IMR-90 (cell line): Measurements from ENCODE around the gene SYNE3. TPM values are rescaled to one million over a fixed set of nuclear protein-coding genes. Genes with fewer than 3 reads are reported as not detected.

Experiments used
- ATAC-seq: fragments of 200-7000 bp; cut with Tn5 transposase; 2 replicates; pipeline ENCODE4 v1.9.1; 2020; ENCODE audit warnings: low read depth, mild to moderate bottlenecking, moderate library complexity
- BruUV-seq: library from RNA; stranded (reverse); fragments of 400-500 nt; replicated peaks from 2 replicates; lab custom pipeline; 2021; lab: Mats Ljungman, UMichigan
- CTCF ChIA-PET: fragments of 300-600 bp; formaldehyde crosslinking; extraction: SDS; loops from one replicate; lab custom pipeline; 2021; ENCODE audit warnings: antibody characterized with exemption; lab: Yijun Ruan, JAX
- POLR2A ChIA-PET: fragments of 300-600 bp; sonication (Branson Sonifier 250); formaldehyde crosslinking; loops from one replicate; lab custom pipeline; 2022; ENCODE audit warnings: antibody characterized with exemption; ENCODE audit not compliant: unreplicated experiment; lab: Charles Lee
- DNase-seq: peaks from one replicate; pipeline ENCODE4 v3.0.0; 2013
- H2AFZ ChIP-seq: replicated peaks from 2 replicates; pipeline ENCODE3; 2013; ENCODE audit warnings: low read length, mild to moderate bottlenecking; ENCODE audit not compliant: poor library complexity
- H2AK5ac ChIP-seq: 2 replicates; pipeline ENCODE4 v1.6.1; 2013; ENCODE audit warnings: low read depth, low read length, inconsistent platforms
- H2AK9ac ChIP-seq: replicated peaks from 2 replicates; pipeline ENCODE3; 2013; ENCODE audit warnings: mild to moderate bottlenecking, low read depth, low read length, moderate library complexity; ENCODE audit not compliant: poor library complexity
- H2BK120ac ChIP-seq: 2 replicates; pipeline ENCODE4 v1.6.1; 2013; ENCODE audit warnings: low read depth, low read length, inconsistent platforms
- H2BK15ac ChIP-seq: 3 replicates; pipeline ENCODE4 v1.6.1; 2013; ENCODE audit warnings: low read depth, low read length, inconsistent platforms
- H2BK20ac ChIP-seq: 2 replicates; pipeline ENCODE4 v1.6.1; 2013; ENCODE audit warnings: low read depth, mild to moderate bottlenecking, inconsistent platforms, low read length, moderate library complexity
- H2BK5ac ChIP-seq: 2 replicates; pipeline ENCODE4 v1.6.1; 2013; ENCODE audit warnings: mild to moderate bottlenecking, low read depth, low read length, inconsistent platforms; ENCODE audit not compliant: poor library complexity, severe bottlenecking
- H3K14ac ChIP-seq: replicated peaks from 2 replicates; pipeline ENCODE4 v1.6.1; 2013; ENCODE audit warnings: low read depth, low read length, inconsistent platforms
- H3K18ac ChIP-seq: 2 replicates; pipeline ENCODE4 v1.6.1; 2013; ENCODE audit warnings: low read depth, low read length, control low read depth
- H3K23ac ChIP-seq: 2 replicates; pipeline ENCODE4 v1.6.1; 2013; ENCODE audit warnings: low read depth, low read length, inconsistent platforms
- H3K27ac ChIP-seq: 2 replicates; pipeline ENCODE4 v1.5.1; 2013; ENCODE audit warnings: mild to moderate bottlenecking, control low read depth, low read length; ENCODE audit not compliant: insufficient read depth
- H3K27me3 ChIP-seq: 2 replicates; pipeline ENCODE4 v1.6.1; 2013; ENCODE audit warnings: low read length; ENCODE audit not compliant: control insufficient read depth, insufficient read depth
- H3K36me3 ChIP-seq: 2 replicates; pipeline ENCODE4 v1.6.1; 2013; ENCODE audit warnings: low read length, mixed read lengths; ENCODE audit not compliant: control insufficient read depth, insufficient read depth
- H3K4ac ChIP-seq: 2 replicates; pipeline ENCODE4 v1.6.1; 2013; ENCODE audit warnings: low read depth, low read length, inconsistent platforms
- H3K4me1 ChIP-seq: 2 replicates; pipeline ENCODE4 v1.6.1; 2013; ENCODE audit warnings: low read length, mixed read lengths; ENCODE audit not compliant: control insufficient read depth, insufficient read depth
- H3K4me2 ChIP-seq: 2 replicates; pipeline ENCODE4 v1.6.1; 2013; ENCODE audit warnings: low read depth, mild to moderate bottlenecking, control low read depth, low read length, moderate library complexity
- H3K4me3 ChIP-seq: 2 replicates; pipeline ENCODE4 v1.5.1; 2013; ENCODE audit warnings: low read depth, mild to moderate bottlenecking, control low read depth, low read length, moderate library complexity; ENCODE audit not compliant: insufficient read depth
- H3K56ac ChIP-seq: 2 replicates; pipeline ENCODE4 v1.6.1; 2013; ENCODE audit warnings: low read length, inconsistent platforms; ENCODE audit not compliant: insufficient read depth; ENCODE audit errors: extremely low read depth
- H3K79me1 ChIP-seq, 2 experiments: 2 replicates each; pipeline ENCODE4 v1.6.1; 2013; ENCODE audit warnings: low read length in 2 of 2, inconsistent platforms in 1 of 2, low read depth in 1 of 2
- H3K9ac ChIP-seq: 2 replicates; pipeline ENCODE4 v1.6.1; 2013; ENCODE audit warnings: low read depth, low read length, control low read depth
- H3K9me1 ChIP-seq: 2 replicates; pipeline ENCODE4 v1.6.1; 2013; ENCODE audit warnings: low read length, inconsistent platforms; ENCODE audit not compliant: insufficient read depth
- H3K9me3 ChIP-seq: 2 replicates; pipeline ENCODE4 v1.6.1; 2013; ENCODE audit warnings: low read length; ENCODE audit not compliant: control insufficient read depth, insufficient read depth
- H4K20me1 ChIP-seq: 2 replicates; pipeline ENCODE4 v1.6.1; 2013; ENCODE audit warnings: low read length, inconsistent platforms; ENCODE audit not compliant: insufficient read depth
- H4K5ac ChIP-seq: 2 replicates; pipeline ENCODE4 v1.6.1; 2013; ENCODE audit warnings: mild to moderate bottlenecking, low read depth, low read length, control low read depth
- H4K8ac ChIP-seq, 2 experiments: 2 replicates each; pipeline ENCODE4 v1.6.1; 2013; ENCODE audit warnings: low read depth in 2 of 2, low read length in 2 of 2, control low read depth in 1 of 2, inconsistent platforms in 1 of 2
- H4K91ac ChIP-seq: 2 replicates; pipeline ENCODE4 v1.6.1; 2013; ENCODE audit warnings: low read depth, low read length, inconsistent platforms; ENCODE audit not compliant: insufficient read depth
- BHLHE40 ChIP-seq: fragments of 150-350 bp; IDR thresholded peaks from 2 replicates; pipeline ENCODE4 v1.6.1; 2016; ENCODE audit warnings: mild to moderate bottlenecking, low read depth, low read length
- CEBPB ChIP-seq: IDR thresholded peaks from 2 replicates; pipeline ENCODE4 v1.6.1; 2012; ENCODE audit warnings: low read depth, low read length, improper control_type of control experiment
- CHD1 ChIP-seq: IDR thresholded peaks from 2 replicates; pipeline ENCODE4 v1.6.1; 2012; ENCODE audit warnings: low read depth, low read length, improper control_type of control experiment
- FOS ChIP-seq: fragments of 150-350 bp; IDR thresholded peaks from 2 replicates; pipeline ENCODE4 v1.6.1; 2016; ENCODE audit warnings: low read depth, low read length
- MAFK ChIP-seq: IDR thresholded peaks from 2 replicates; pipeline ENCODE4 v1.6.1; 2012; ENCODE audit warnings: low read depth, low read length, improper control_type of control experiment
- MAZ ChIP-seq: IDR thresholded peaks from 2 replicates; pipeline ENCODE4 v1.6.1; 2012; ENCODE audit warnings: low read depth, mild to moderate bottlenecking, low read length, improper control_type of control experiment, moderate library complexity, borderline replicate concordance
- MXI1 ChIP-seq: IDR thresholded peaks from 2 replicates; pipeline ENCODE4 v1.6.1; 2012; ENCODE audit warnings: low read depth, mild to moderate bottlenecking, low read length, moderate library complexity, borderline replicate concordance
- NFE2L2 ChIP-seq: fragments of 150-350 bp; IDR thresholded peaks from 2 replicates; pipeline ENCODE4 v1.6.1; 2016; ENCODE audit warnings: low read depth, mild to moderate bottlenecking, low read length
- POLR2A ChIP-seq: IDR thresholded peaks from 2 replicates; pipeline ENCODE4 v1.6.1; 2012; ENCODE audit warnings: mild to moderate bottlenecking, low read depth, low read length
- RAD21 ChIP-seq: IDR thresholded peaks from 2 replicates; pipeline ENCODE4 v1.6.1; 2012; ENCODE audit warnings: low read length, improper control_type of control experiment
- RCOR1 ChIP-seq: IDR thresholded peaks from 2 replicates; pipeline ENCODE4 v1.6.1; 2012; ENCODE audit warnings: mild to moderate bottlenecking, low read length, improper control_type of control experiment; ENCODE audit not compliant: insufficient replicate concordance
- RFX5 ChIP-seq: IDR thresholded peaks from 2 replicates; pipeline ENCODE4 v1.8.0; 2012; ENCODE audit warnings: low read depth, mild to moderate bottlenecking, low read length, moderate library complexity
- SMC3 ChIP-seq: fragments of 150-350 bp; IDR thresholded peaks from 2 replicates; pipeline ENCODE4 v1.6.1; 2016; ENCODE audit warnings: low read depth, mild to moderate bottlenecking, antibody characterized with exemption, low read length, moderate library complexity
- WGBS, 2 experiments: methylation state at CpG; one replicate each; pipeline versions ENCODE4 v1.1.5 to v1.1.7; 2013; ENCODE audit warnings: missing lambda C conversion rate in 2 of 2; ENCODE audit not compliant: insufficient read length in 1 of 2; ENCODE audit errors: extremely low coverage in 2 of 2; 5-methylcytosine and 5-hydroxymethylcytosine counted together
- dilution Hi-C: fragments of 300-500 bp; cut with HindIII; formaldehyde crosslinking; loops from one replicate; pipeline ENCODE4 v1.14.3; 2018; ENCODE audit warnings: low sequenced_read_pairs; ENCODE audit not compliant: unreplicated experiment
- in situ Hi-C: fragments of 300-500 bp; cut with MboI; formaldehyde crosslinking; loops from 3 replicates; pipeline ENCODE4 v1.14.3; 2019; ENCODE audit warnings: low sequenced_read_pairs, inconsistent platforms, mixed read lengths
- intact Hi-C: fragments of 100-400 bp; cut with micrococcal nuclease; formaldehyde crosslinking; loops from 2 replicates; pipeline ENCODE4 v1.10.0; 2022
- polyA plus RNA-seq, 3 experiments: library from polyadenylated mRNA; depleted of rRNA; stranded (reverse); fragments of >200 nt; gene quantifications; 2 replicates each; pipeline ENCODE4 v1.2.3, GENCODE V29; 2012; ENCODE audit warnings: low replicate concordance in 1 of 3
- total RNA-seq: library from RNA; depleted of rRNA; stranded (reverse); fragments of >200 nt; gene quantifications from 2 replicates; pipeline ENCODE4 v1.2.3, GENCODE V29; 2012
- TF ChIP-seq, protein P1 (sequence below): fragments of 150-350 bp; IDR thresholded peaks from 2 replicates; pipeline ENCODE4 v1.6.1; 2016; ENCODE audit warnings: low read depth, mild to moderate bottlenecking, low read length, moderate library complexity, borderline replicate concordance
- TF ChIP-seq, protein P2 (sequence below): fragments of 150-350 bp; IDR thresholded peaks from 2 replicates; pipeline ENCODE4 v1.6.1; 2017; ENCODE audit warnings: mild to moderate bottlenecking, antibody characterized with exemption, low read length, low read depth
- TF ChIP-seq, protein P3 (sequence below): conservative IDR thresholded peaks from 2 replicates; pipeline ENCODE4 v1.5.1; 2012; ENCODE audit warnings: mild to moderate bottlenecking, low read depth, low read length, improper control_type of control experiment

The SYNE3 gene
- total and polyA plus RNA-seq, 2 of the 4 experiments (the other 2 are of a cell fraction) = 2.9 to 5.0 TPM

DNA sequence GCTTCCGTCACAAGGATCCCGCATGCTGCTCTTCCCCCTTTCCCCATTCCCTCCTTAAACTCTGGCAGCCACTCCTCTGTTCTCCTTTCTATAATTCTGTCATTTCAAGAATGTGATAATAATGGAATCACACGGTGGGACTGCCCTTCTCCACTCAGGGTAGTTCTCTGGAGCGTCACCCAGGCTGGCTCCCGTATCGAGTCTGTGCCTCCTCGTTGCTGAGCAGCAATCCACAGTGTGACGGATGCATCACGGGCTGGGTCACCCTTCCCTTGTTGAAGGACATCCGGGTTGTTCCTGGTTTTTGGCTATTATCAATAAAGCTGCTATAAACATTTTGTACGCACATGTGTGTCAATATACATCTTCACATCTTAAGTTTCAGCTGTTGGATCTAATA lies 5.7 kb upstream of the SYNE3 start:
- ATAC-seq (no peak), DNase-seq (no peak)
- Histone ChIP-seq H2BK20ac (peak overlapping the region; percentile 79), H2AK5ac (peak overlapping the region; percentile 74), H2AK9ac (peak overlapping the region; percentile 63), H3K56ac (no peak overlapping the region), H4K5ac (no peak overlapping the region), H3K9me3 (no peaks in the 10 kb centered on the region), H4K20me1 (no peaks in the 10 kb centered on the region), H2BK5ac (peak overlapping the region; percentile 30), H3K79me1 (peaks cover 6 to 52% of the 10 kb centered on the region in 2 experiments; a peak in 2 of 4 replicates), H3K4me3 (no peak overlapping the region), H3K9me1 (peaks cover 43% of the 10 kb centered on the region), H3K27me3 (no peaks in the 10 kb centered on the region), H3K4ac (peak overlapping the region; percentile 38), H2BK120ac (peak overlapping the region; percentile 98), H3K4me2 (no peak overlapping the region), H3K23ac (peak overlapping the region; percentile 40; the same call in 1 of the 2 replicates), H3K27ac (no peak overlapping the region), H4K91ac (peak overlapping the region; percentile 73), H2AFZ (no peak overlapping the region), H4K8ac (peak overlapping the region in 1 of 2 experiments; percentile 26; a peak in 1 of 4 replicates), H3K14ac (0 out of 2 replicates have a peak overlapping the region, but pooled peaks have one; percentile 85), H3K4me1 (peaks cover 49% of the 10 kb centered on the region), H3K9ac (no peak overlapping the region), H2BK15ac (peak overlapping the region; percentile 91; the same call in 2 of the 3 replicates), H3K18ac (no peak overlapping the region), H3K36me3 (no peaks in the 10 kb centered on the region)
- in situ Hi-C loops = loop anchor here (25.0 kb wide), 1 partner anchor 385 kb away; no protein-coding TSS in a partner anchor
- CTCF ChIA-PET = no interaction called here
- WGBS, 2 experiments = 60% methylated on average over 1 of the region's 11 CpGs; no CpG with 5 or more reads in 1 of the 2 experiments
- dilution Hi-C loops = no loop called here
- TF ChIP-seq CHD1 (no peak), FOS (no peak), MAFK (no peak), SMC3 (no peak), BHLHE40 (no peak), RCOR1 (no peak), NFE2L2 (no peak), CEBPB (no peak), MXI1 (no peak), POLR2A (no peak), MAZ (no peak), RFX5 (no peak), RAD21 (no peak)
- TF ChIP-seq, protein P1, sequence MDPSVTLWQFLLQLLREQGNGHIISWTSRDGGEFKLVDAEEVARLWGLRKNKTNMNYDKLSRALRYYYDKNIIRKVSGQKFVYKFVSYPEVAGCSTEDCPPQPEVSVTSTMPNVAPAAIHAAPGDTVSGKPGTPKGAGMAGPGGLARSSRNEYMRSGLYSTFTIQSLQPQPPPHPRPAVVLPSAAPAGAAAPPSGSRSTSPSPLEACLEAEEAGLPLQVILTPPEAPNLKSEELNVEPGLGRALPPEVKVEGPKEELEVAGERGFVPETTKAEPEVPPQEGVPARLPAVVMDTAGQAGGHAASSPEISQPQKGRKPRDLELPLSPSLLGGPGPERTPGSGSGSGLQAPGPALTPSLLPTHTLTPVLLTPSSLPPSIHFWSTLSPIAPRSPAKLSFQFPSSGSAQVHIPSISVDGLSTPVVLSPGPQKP = no peak
- TF ChIP-seq, protein P2, sequence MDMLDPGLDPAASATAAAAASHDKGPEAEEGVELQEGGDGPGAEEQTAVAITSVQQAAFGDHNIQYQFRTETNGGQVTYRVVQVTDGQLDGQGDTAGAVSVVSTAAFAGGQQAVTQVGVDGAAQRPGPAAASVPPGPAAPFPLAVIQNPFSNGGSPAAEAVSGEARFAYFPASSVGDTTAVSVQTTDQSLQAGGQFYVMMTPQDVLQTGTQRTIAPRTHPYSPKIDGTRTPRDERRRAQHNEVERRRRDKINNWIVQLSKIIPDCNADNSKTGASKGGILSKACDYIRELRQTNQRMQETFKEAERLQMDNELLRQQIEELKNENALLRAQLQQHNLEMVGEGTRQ = no peak
- TF ChIP-seq, protein P3, sequence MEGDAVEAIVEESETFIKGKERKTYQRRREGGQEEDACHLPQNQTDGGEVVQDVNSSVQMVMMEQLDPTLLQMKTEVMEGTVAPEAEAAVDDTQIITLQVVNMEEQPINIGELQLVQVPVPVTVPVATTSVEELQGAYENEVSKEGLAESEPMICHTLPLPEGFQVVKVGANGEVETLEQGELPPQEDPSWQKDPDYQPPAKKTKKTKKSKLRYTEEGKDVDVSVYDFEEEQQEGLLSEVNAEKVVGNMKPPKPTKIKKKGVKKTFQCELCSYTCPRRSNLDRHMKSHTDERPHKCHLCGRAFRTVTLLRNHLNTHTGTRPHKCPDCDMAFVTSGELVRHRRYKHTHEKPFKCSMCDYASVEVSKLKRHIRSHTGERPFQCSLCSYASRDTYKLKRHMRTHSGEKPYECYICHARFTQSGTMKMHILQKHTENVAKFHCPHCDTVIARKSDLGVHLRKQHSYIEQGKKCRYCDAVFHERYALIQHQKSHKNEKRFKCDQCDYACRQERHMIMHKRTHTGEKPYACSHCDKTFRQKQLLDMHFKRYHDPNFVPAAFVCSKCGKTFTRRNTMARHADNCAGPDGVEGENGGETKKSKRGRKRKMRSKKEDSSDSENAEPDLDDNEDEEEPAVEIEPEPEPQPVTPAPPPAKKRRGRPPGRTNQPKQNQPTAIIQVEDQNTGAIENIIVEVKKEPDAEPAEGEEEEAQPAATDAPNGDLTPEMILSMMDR = no peak
- intact Hi-C loops = no loop called here
- BruUV-seq = no TSS peak
- POLR2A ChIA-PET = interaction anchor here (1.0 kb wide), 1 partner anchor 9 kb away, joined by 3 read pairs; no protein-coding TSS in a partner anchor
